DMS53 treated with DMSO at 0.1 percent for 48 hours (cell line): Measurements from ENCODE around the gene TAOK3.
A peak's percentile ranks its signal among the peaks of the same experiment; 100 is the strongest.
"Not testable (repeated sequence)": the region's sequence is repeated elsewhere in the genome, so short reads cannot be mapped to it uniquely, and the experiment has no call there.

ENCODE experiments used
- DNase-seq: peaks from one replicate; lab custom pipeline; 2025; ENCODE audit not compliant: unreplicated experiment; lab: John Stamatoyannopoulos, UW

Gene TAOK3

GRCh38 chr12:118372541-118373495 lies at the start of gene TAOK3:
TSS of gene TAOK3 (minus strand) at chr12:118372907. CDS start at chr12:118255567, 117,340 bp downstream.
- DNase-seq: peak; percentile 98

GRCh38 chr12:118420673-118421072 lies 48.0 kb upstream of the TAOK3 start:
- DNase-seq: no peak

GRCh38 chr12:118418385-118419057 lies 45.8 kb upstream of the TAOK3 start:
- no peak for DNase-seq

GRCh38 chr12:118417942-118418341 lies 45.2 kb upstream of the TAOK3 start:
- DNase-seq: no peak

- DNase-seq: no peak
Observed at GRCh38 chr12:118409834-118410233, 37.1 kb upstream of the TAOK3 start.

GRCh38 chr12:118408241-118408640 lies 35.5 kb upstream of the TAOK3 start:
- not testable (repeated sequence) for DNase-seq

- peak; percentile 53 for DNase-seq
Observed at GRCh38 chr12:118404876-118405521, 32.3 kb upstream of the TAOK3 start.

- no peak for DNase-seq
Observed at GRCh38 chr12:118402251-118402650, 29.5 kb upstream of the TAOK3 start.

- no peak for DNase-seq
Observed at GRCh38 chr12:118398940-118399339, 26.2 kb upstream of the TAOK3 start.

GRCh38 chr12:118398524-118398923 lies 25.8 kb upstream of the TAOK3 start:
- no peak for DNase-seq

GRCh38 chr12:118397708-118398440 lies 25.2 kb upstream of the TAOK3 start:
- DNase-seq: no peak

- DNase-seq: no peak
Observed at GRCh38 chr12:118391836-118392235, 19.1 kb upstream of the TAOK3 start.

GRCh38 chr12:118391424-118391823 lies 18.7 kb upstream of the TAOK3 start:
- DNase-seq: no peak

- peak; percentile 74 for DNase-seq
Observed at GRCh38 chr12:118377884-118378470, 5.3 kb upstream of the TAOK3 start.

GRCh38 chr12:118377021-118377883 lies 4.5 kb upstream of the TAOK3 start:
- DNase-seq: peak; percentile 50

- DNase-seq: peak; percentile 76
Observed at GRCh38 chr12:118376089-118377020, 3.6 kb upstream of the TAOK3 start, which contains the start of gene SUDS3. TSS of gene SUDS3 (plus strand) at chr12:118376555. CDS start at chr12:118376692, 137 bp downstream.

GRCh38 chr12:118375348-118375747 lies 2.6 kb upstream of the TAOK3 start:
- DNase-seq: no peak

- DNase-seq: no peak
Observed at GRCh38 chr12:118374909-118375308, 2.2 kb upstream of the TAOK3 start.
